Omental fat pad (tissue), 4 donors: ENCODE results near the gene MEF2A. TPM values are rescaled to one million over a fixed set of nuclear protein-coding genes. Genes with fewer than 3 reads are reported as not detected.

Experiments
- ATAC-seq: fragments of 150-250 bp; one replicate; pipeline ENCODE4 v1.9.1; 2016; ENCODE audit warnings: mild to moderate bottlenecking, moderate library complexity; ENCODE audit not compliant: low FRiP score
- DNase-seq: peaks from one replicate; pipeline ENCODE4 v3.0.0-alpha.2; 2019; ENCODE audit warnings: low spot score
- total RNA-seq, 4 donors: library from RNA; depleted of rRNA; stranded (reverse); fragments of >200 nt; gene quantifications; one replicate each; pipeline ENCODE4 v1.1.0, GENCODE V29; 2016
- TF ChIP-seq, protein P1 (sequence below), 3 donors: fragments of 450-650 bp; IDR thresholded peaks; one replicate each; pipeline ENCODE4 v1.5.1; 2016 to 2017; ENCODE audit warnings: antibody characterized with exemption in 3 of 3, mild to moderate bottlenecking in 3 of 3, moderate library complexity in 2 of 3

Gene MEF2A
- total RNA-seq, 4 donors from 2014 or later, result 47.8 to 74.4 (median 54.0) TPM

- DNase-seq, result no peak
- TF ChIP-seq, protein P1, sequence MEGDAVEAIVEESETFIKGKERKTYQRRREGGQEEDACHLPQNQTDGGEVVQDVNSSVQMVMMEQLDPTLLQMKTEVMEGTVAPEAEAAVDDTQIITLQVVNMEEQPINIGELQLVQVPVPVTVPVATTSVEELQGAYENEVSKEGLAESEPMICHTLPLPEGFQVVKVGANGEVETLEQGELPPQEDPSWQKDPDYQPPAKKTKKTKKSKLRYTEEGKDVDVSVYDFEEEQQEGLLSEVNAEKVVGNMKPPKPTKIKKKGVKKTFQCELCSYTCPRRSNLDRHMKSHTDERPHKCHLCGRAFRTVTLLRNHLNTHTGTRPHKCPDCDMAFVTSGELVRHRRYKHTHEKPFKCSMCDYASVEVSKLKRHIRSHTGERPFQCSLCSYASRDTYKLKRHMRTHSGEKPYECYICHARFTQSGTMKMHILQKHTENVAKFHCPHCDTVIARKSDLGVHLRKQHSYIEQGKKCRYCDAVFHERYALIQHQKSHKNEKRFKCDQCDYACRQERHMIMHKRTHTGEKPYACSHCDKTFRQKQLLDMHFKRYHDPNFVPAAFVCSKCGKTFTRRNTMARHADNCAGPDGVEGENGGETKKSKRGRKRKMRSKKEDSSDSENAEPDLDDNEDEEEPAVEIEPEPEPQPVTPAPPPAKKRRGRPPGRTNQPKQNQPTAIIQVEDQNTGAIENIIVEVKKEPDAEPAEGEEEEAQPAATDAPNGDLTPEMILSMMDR (IDR thresholded peaks at IDR 0.05), result no peak
- no peak for ATAC-seq
These were observed 62.7 kb downstream of the MEF2A start for GRCh38 chr15:99628374-99629001.

- DNase-seq, result no peak
- ATAC-seq, result no peak
- TF ChIP-seq, protein P1 (IDR thresholded peaks at IDR 0.05), result no peak
These were observed 64.9 kb downstream of the MEF2A start for GRCh38 chr15:99630607-99631131.

GRCh38 chr15:99631255-99631654 is 65.5 kb downstream of the MEF2A start:
- ATAC-seq, result no peak
- TF ChIP-seq, protein P1 (IDR thresholded peaks at IDR 0.05), result no peak
- DNase-seq, result no peak

GRCh38 chr15:99632521-99632920 is 66.7 kb downstream of the MEF2A start:
- TF ChIP-seq, protein P1 (IDR thresholded peaks at IDR 0.05), result no peak
- ATAC-seq, result no peak
- DNase-seq, result no peak

GRCh38 chr15:99633655-99634054 is 67.9 kb downstream of the MEF2A start:
- ATAC-seq, result no peak
- no peak for DNase-seq
- TF ChIP-seq, protein P1 (IDR thresholded peaks at IDR 0.05), result no peak

- DNase-seq (no peak), ATAC-seq (no peak)
- TF ChIP-seq, protein P1 (IDR thresholded peaks at IDR 0.05), result no peak
These were observed 68.8 kb downstream of the MEF2A start for GRCh38 chr15:99634576-99634975.

- ATAC-seq (no peak), DNase-seq (no peak)
- TF ChIP-seq, protein P1 (IDR thresholded peaks at IDR 0.05), result no peak
These were observed 69.4 kb downstream of the MEF2A start for GRCh38 chr15:99635145-99635544.
